Psoas muscle (tissue), 8 donors: ENCODE results near the gene PTX4. TPM values are rescaled to one million over a fixed set of nuclear protein-coding genes. Genes with fewer than 3 reads are reported as not detected.
"Not testable (repeated sequence)": the region's sequence is repeated elsewhere in the genome, so short reads cannot be mapped to it uniquely, and the experiment has no call there.

Source experiments
- ATAC-seq, 4 donors: fragments of 200-7000 bp; cut with Tn5 transposase; one replicate each; pipeline ENCODE4 v1.9.1; 2020; ENCODE audit warnings: moderate library complexity in 3 of 4, mild to moderate bottlenecking in 2 of 4
- DNase-seq, 2 donors: peaks; one replicate each; pipeline ENCODE4 v3.0.0-alpha.2; 2020
- H3K27ac ChIP-seq: fragments of 200-600 bp; one replicate; pipeline ENCODE4 v1.8.0; 2022
- H3K27me3 ChIP-seq, 3 donors: fragments of 200-600 bp in 1 of 3; one replicate each; pipeline versions ENCODE4 v1.6.1 to v1.8.0; 2013 to 2022; ENCODE audit warnings: low read length in 2 of 3, mild to moderate bottlenecking in 2 of 3, moderate library complexity in 1 of 3; ENCODE audit not compliant: insufficient read depth in 3 of 3
- H3K36me3 ChIP-seq, 2 donors: fragments of 200-600 bp in 1 of 2; one replicate each; pipeline versions ENCODE4 v1.6.1 to v1.8.0; 2013 to 2022; ENCODE audit warnings: low read depth in 1 of 2, mild to moderate bottlenecking in 1 of 2, moderate library complexity in 1 of 2; ENCODE audit not compliant: insufficient read depth in 1 of 2
- H3K4me1 ChIP-seq: fragments of 200-600 bp; one replicate; pipeline ENCODE4 v1.8.0; 2022
- H3K4me3 ChIP-seq: fragments of 200-600 bp; one replicate; pipeline ENCODE4 v1.8.0; 2022; ENCODE audit warnings: mild to moderate bottlenecking
- H3K9me3 ChIP-seq: fragments of 200-600 bp; one replicate; pipeline ENCODE4 v1.8.0; 2022
- CTCF ChIP-seq: fragments of 200-600 bp; IDR thresholded peaks from one replicate; pipeline ENCODE4 v1.8.0; 2022; ENCODE audit warnings: antibody characterized with exemption
- WGBS, 3 donors: extraction: QIAGEN DNeasy Blood & Tissue Kit; methylation state at CpG; one replicate each; pipeline versions ENCODE4 v1.1.6 to v1.1.7; 2013; 5-methylcytosine and 5-hydroxymethylcytosine counted together
- intact Hi-C, 2 donors: fragments of 100-400 bp; cut with DNase I; formaldehyde crosslinking; loops; one replicate each; pipeline versions ENCODE4 v1.11.0 to v1.14.2; 2022
- polyA plus RNA-seq, 3 donors: library from polyadenylated mRNA; stranded (reverse); fragments of 200-250 nt; gene quantifications; one replicate each; pipeline ENCODE4 v1.2.3, GENCODE V29; 2013
- total RNA-seq, 4 donors: library from RNA; stranded (reverse); fragmentation: NEBNext Ultra II Directional in 2 of 4; extraction: Animal tissue kit (Norgen Biotek cat#: 25700) in 2 of 4; gene quantifications; one replicate each; pipeline versions ENCODE4 v1.2.1 to v1.2.4, GENCODE V29; 2021 to 2023
- donor health status: healthy with polysubstance abuse.
- donor health status: DM: no; HTN: no; CAD: no; lungs with moderate emphysema.
- donor health status: Bipolar disorder and iron deficiency.
- donor health status: healthy.
- donor health status: DM: yes; HTN: yes; CAD: no.
- donor health status: DM: no; HTN: no; CAD: no.
- donor health status: DM: no; HTN: no; CAD: no.
- donor health status: DM: yes; HTN: yes; CAD: no.

The PTX4 gene
- total and polyA plus RNA-seq, 7 donors, result 0.04 to 0.26 (median 0.23) TPM; not detected in 4

DNA sequence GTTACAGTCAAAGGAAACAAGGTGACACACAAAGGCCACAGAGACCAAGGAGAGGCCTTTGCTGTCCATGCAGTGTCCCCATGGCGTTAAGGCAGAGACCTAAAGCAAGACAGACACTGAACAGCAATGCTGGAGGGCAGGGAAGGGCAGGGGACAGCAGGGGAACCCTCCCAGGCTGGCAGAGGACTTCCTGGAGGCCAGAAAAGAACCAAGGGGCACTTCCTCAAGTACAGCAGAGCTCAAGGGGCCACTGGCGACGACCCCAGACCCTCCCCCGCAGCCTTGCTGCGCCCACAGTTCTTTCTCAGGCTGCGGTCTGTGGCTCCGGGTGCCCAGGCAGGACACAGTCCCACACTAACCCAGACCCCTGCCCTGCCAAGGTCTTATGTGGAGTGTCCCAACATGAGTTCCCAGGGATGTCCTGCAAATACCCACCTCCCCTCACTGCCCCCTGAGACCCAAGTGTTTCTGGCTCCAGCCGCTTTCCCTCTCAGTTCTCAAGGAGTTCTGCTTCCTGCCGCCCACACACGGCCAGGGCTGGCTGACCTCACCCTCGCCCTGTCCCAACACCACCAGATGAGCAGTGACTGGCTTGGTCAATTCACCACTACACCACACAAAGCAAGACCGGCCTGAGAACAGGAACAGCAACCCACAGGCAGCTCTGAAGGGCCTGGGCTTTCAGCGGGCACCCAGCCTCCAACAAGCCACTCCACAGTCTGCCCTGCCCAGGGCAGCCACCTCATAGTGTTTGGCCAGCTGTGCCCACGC lies 18.1 kb downstream of the PTX4 start:
- no peak for TF ChIP-seq CTCF
- intact Hi-C loops, result loop anchor here in 1 of 2 donors (10.0 kb wide), 1 partner anchor 46 kb away; the partner anchor contains the start of gene UQCC4
- Histone ChIP-seq H3K4me3 (no peak overlapping the region), H3K36me3 (no peaks in the 10 kb centered on the region), H3K27ac (no peak overlapping the region), H3K9me3 (no peaks in the 10 kb centered on the region), H3K4me1 (peaks cover 21% of the 10 kb centered on the region), H3K27me3 (no peaks in the 10 kb centered on the region)
- ATAC-seq (no peak), DNase-seq (no peak)
- 68 to 75% (median 73%) methylated on average over 14 of the region's 14 CpGs for WGBS, 3 donors

GRCh38 chr16:1469693-1470201 lies 19.0 kb downstream of the PTX4 start:
- Histone ChIP-seq H3K9me3 (no peaks in the 10 kb centered on the region), H3K27me3 (no peaks in the 10 kb centered on the region), H3K4me3 (no peak overlapping the region), H3K36me3 (peaks cover 0 to under 1% of the 10 kb centered on the region in 2 donors), H3K27ac (no peak overlapping the region), H3K4me1 (peaks cover 21% of the 10 kb centered on the region)
- DNase-seq (no peak), ATAC-seq (no peak)
- no peak for TF ChIP-seq CTCF
- WGBS, 3 donors, result 62 to 75% (median 65%) methylated on average over 20 of the region's 20 CpGs
- intact Hi-C loops, result loop anchor here in 1 of 2 donors (10.0 kb wide), 1 partner anchor 45 kb away; the partner anchor contains the start of gene UQCC4

DNA sequence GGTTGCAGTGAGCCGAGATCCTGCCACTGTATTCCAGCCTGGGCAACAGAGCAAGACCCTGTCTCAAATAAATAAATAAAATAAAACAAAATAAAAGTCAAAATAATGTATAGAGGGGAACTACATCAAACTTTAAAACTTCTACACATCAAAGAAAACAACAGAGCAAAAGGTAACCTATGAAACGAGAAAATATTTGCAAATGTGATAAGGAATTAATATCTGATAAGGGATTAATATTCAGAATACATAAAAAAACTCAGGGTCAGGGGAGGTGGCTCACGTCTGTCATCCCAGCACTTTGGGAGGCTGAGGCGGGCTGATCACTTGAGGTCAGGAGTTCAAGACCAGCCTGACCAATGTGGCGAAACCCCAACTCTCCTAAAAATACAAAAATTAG lies 19.6 kb downstream of the PTX4 start:
- intact Hi-C loops, DNase-seq, ATAC-seq, H3K9me3 ChIP-seq, H3K4me3 ChIP-seq, H3K27ac ChIP-seq, H3K36me3 ChIP-seq, H3K27me3 ChIP-seq: not testable (repeated sequence)
- H3K4me1 ChIP-seq, result peaks cover 21% of the 10 kb centered on the region
- 79 to 96% (median 80%) methylated on average over 5 of the region's 5 CpGs for WGBS, 3 donors

GRCh38 chr16:1468426-1468810 lies 20.3 kb downstream of the PTX4 start:
- H3K4me1 ChIP-seq, result peaks cover 13% of the 10 kb centered on the region
- H3K27ac ChIP-seq, result no peak overlapping the region
- DNase-seq (no peak), ATAC-seq (no peak)
- peaks cover 0 to 9% of the 10 kb centered on the region in 2 donors for H3K36me3 ChIP-seq
- TF ChIP-seq CTCF, result no peak
- no peak overlapping the region for H3K4me3 ChIP-seq
- WGBS, 3 donors, result 76 to 77% (median 77%) methylated on average over 22 of the region's 22 CpGs
- H3K9me3 ChIP-seq, result no peaks in the 10 kb centered on the region
- intact Hi-C loops, result no loop called here
- H3K27me3 ChIP-seq, result no peaks in the 10 kb centered on the region

GRCh38 chr16:1466968-1467521 lies 21.7 kb downstream of the PTX4 start:
- TF ChIP-seq CTCF, result no peak
- DNase-seq (no peak), ATAC-seq (peak in 2 of 4 donors; percentile 43 to 46)
- Histone ChIP-seq H3K9me3 (no peaks in the 10 kb centered on the region), H3K4me1 (peaks cover 13% of the 10 kb centered on the region), H3K27me3 (no peaks in the 10 kb centered on the region), H3K36me3 (peaks cover 0 to 12% of the 10 kb centered on the region in 2 donors), H3K4me3 (no peak overlapping the region), H3K27ac (no peak overlapping the region)
- 57 to 68% (median 67%) methylated on average over 12 to 14 of the region's 14 CpGs for WGBS, 3 donors
- intact Hi-C loops, result no loop called here
